GM12873 (cell line): ENCODE data around the gene MYO18A.

Source experiments
- CTCF ChIP-seq: IDR thresholded peaks from 2 replicates; pipeline ENCODE4 v1.5.1; 2012; ENCODE audit warnings: low read depth, mild to moderate bottlenecking, moderate library complexity, low read length, control low read depth; ENCODE audit not compliant: insufficient read depth; ENCODE audit errors: missing control alignments

MYO18A gene

GRCh38 chr17:29042026-29042678, 138.0 kb downstream of the MYO18A start:
- no peak for TF ChIP-seq CTCF

- no peak for TF ChIP-seq CTCF
These were observed 138.6 kb downstream of the MYO18A start for GRCh38 chr17:29041571-29041970.

GRCh38 chr17:29041091-29041490, 139.1 kb downstream of the MYO18A start:
- TF ChIP-seq CTCF: no peak

GRCh38 chr17:29039764-29040598, 140.2 kb downstream of the MYO18A start:
- TF ChIP-seq CTCF: no peak

GRCh38 chr17:29038085-29038795, 142.0 kb downstream of the MYO18A start:
- TF ChIP-seq CTCF: no peak

- no peak for TF ChIP-seq CTCF
These were observed 142.5 kb downstream of the MYO18A start for GRCh38 chr17:29037739-29038084.

GRCh38 chr17:29036584-29036983, 143.6 kb downstream of the MYO18A start:
- TF ChIP-seq CTCF: no peak
